GM23338 (cell line): ENCODE results near the gene ZSWIM9. TPM values are rescaled to one million over a fixed set of nuclear protein-coding genes. Genes with fewer than 3 reads are reported as not detected.

ENCODE experiments used
- polyA plus RNA-seq: library from polyadenylated mRNA; unstranded; fragments of >200 nt; fragmentation: Nextera tagmentation; extraction: Ambion mirVana; gene quantifications from 2 replicates; pipeline ENCODE4 v1.2.1, GENCODE V29; 2016
- total RNA-seq: library from RNA; depleted of rRNA; stranded (reverse); fragments of >200 nt; shearing (Covaris generic); gene quantifications from 2 replicates; pipeline ENCODE4 v1.2.3, GENCODE V29; 2014; rRNA removed

The ZSWIM9 gene
- total and polyA plus RNA-seq, 2 experiments from 2014 or later: 2.9 to 9.1 TPM

Other genes with a start within 250 kb of the ZSWIM9 start
- not detected in 2 replicates for gene BSPH1, start 178.5 kb upstream of the ZSWIM9 start, total RNA-seq
- gene BSPH1, start 178.5 kb upstream of the ZSWIM9 start, polyA plus RNA-seq: not detected in 2 replicates
- not detected in 2 replicates for gene ELSPBP1, start 176.0 kb upstream of the ZSWIM9 start, total RNA-seq
- not detected in 2 replicates for gene ELSPBP1, start 176.0 kb upstream of the ZSWIM9 start, polyA plus RNA-seq
- gene CABP5, start 126.6 kb upstream of the ZSWIM9 start, total RNA-seq: not detected in 2 replicates
- not detected in 2 replicates for gene CABP5, start 126.6 kb upstream of the ZSWIM9 start, polyA plus RNA-seq
- 2.0 and 3.4 TPM in 2 replicates for gene PLA2G4C, start 59.9 kb upstream of the ZSWIM9 start, total RNA-seq
- 2.9 and 4.1 TPM in 2 replicates for gene PLA2G4C, start 59.9 kb upstream of the ZSWIM9 start, polyA plus RNA-seq
- gene LIG1, start 336 bp upstream of the ZSWIM9 start, total RNA-seq: 75.0 and 79.3 TPM in 2 replicates
- gene LIG1, start 336 bp upstream of the ZSWIM9 start, polyA plus RNA-seq: 96.9 and 122 TPM in 2 replicates
- gene CARD8, start 85.2 kb downstream of the ZSWIM9 start, total RNA-seq: 17.1 and 30.6 TPM in 2 replicates
- gene CARD8, start 85.2 kb downstream of the ZSWIM9 start, polyA plus RNA-seq: 16.6 and 21.9 TPM in 2 replicates
- gene ZNF114, start 99.4 kb downstream of the ZSWIM9 start, total RNA-seq: 6.9 and 11.1 TPM in 2 replicates
- gene ZNF114, start 99.4 kb downstream of the ZSWIM9 start, polyA plus RNA-seq: 9.2 and 12.2 TPM in 2 replicates
- gene EMP3, start 154.9 kb downstream of the ZSWIM9 start, total RNA-seq: 6.0 and 7.9 TPM in 2 replicates
- gene EMP3, start 154.9 kb downstream of the ZSWIM9 start, polyA plus RNA-seq: 25.1 and 27.9 TPM in 2 replicates
- gene TMEM143, start 193.3 kb downstream of the ZSWIM9 start, total RNA-seq: 15.0 and 16.6 TPM in 2 replicates
- gene TMEM143, start 193.3 kb downstream of the ZSWIM9 start, polyA plus RNA-seq: 10.0 and 12.8 TPM in 2 replicates
- gene SYNGR4, start 193.7 kb downstream of the ZSWIM9 start, total RNA-seq: not detected in 2 replicates
- gene SYNGR4, start 193.7 kb downstream of the ZSWIM9 start, polyA plus RNA-seq: not detected in 2 replicates
- 171 and 184 TPM in 2 replicates for gene KDELR1, start 220.9 kb downstream of the ZSWIM9 start, total RNA-seq
- gene KDELR1, start 220.9 kb downstream of the ZSWIM9 start, polyA plus RNA-seq: 176 and 177 TPM in 2 replicates
- gene GRIN2D, start 223.0 kb downstream of the ZSWIM9 start, total RNA-seq: 16.5 and 20.0 TPM in 2 replicates
- 4.4 and 6.0 TPM in 2 replicates for gene GRIN2D, start 223.0 kb downstream of the ZSWIM9 start, polyA plus RNA-seq